Endodermal cell (in vitro differentiated cells): ENCODE results near the gene ABCA9. TPM values are rescaled to one million over a fixed set of nuclear protein-coding genes. Genes with fewer than 3 reads are reported as not detected.

Experiments
- DNase-seq: peaks from one replicate; pipeline ENCODE4 v3.0.0-alpha.2; 2017
- H3K27ac ChIP-seq: 2 replicates; pipeline ENCODE4 v1.5.1; 2013; ENCODE audit warnings: mild to moderate bottlenecking, low read depth, low read length, moderate library complexity
- H3K27me3 ChIP-seq: 2 replicates; pipeline ENCODE4 v1.6.1; 2013; ENCODE audit warnings: mild to moderate bottlenecking, low read length, moderate library complexity; ENCODE audit not compliant: insufficient read depth, control insufficient read depth, poor library complexity, severe bottlenecking
- H3K36me3 ChIP-seq: 2 replicates; pipeline ENCODE4 v1.7.0; 2013; ENCODE audit warnings: mild to moderate bottlenecking, low read length, moderate library complexity; ENCODE audit not compliant: control insufficient read depth, insufficient read depth
- H3K4me1 ChIP-seq: one replicate; pipeline ENCODE4 v1.7.0; 2013; ENCODE audit warnings: low read length; ENCODE audit not compliant: control insufficient read depth, insufficient read depth
- H3K4me3 ChIP-seq: 2 replicates; pipeline ENCODE4 v1.5.1; 2013; ENCODE audit warnings: mild to moderate bottlenecking, low read length, moderate library complexity
- H3K9ac ChIP-seq: 2 replicates; pipeline ENCODE4 v1.6.1; 2013; ENCODE audit warnings: mild to moderate bottlenecking, low read length, moderate library complexity; ENCODE audit not compliant: poor library complexity, severe bottlenecking; ENCODE audit errors: extremely low read depth
- H3K9me3 ChIP-seq: 2 replicates; pipeline ENCODE4 v1.6.1; 2013; ENCODE audit warnings: mild to moderate bottlenecking, low read length, moderate library complexity; ENCODE audit not compliant: control insufficient read depth
- H3K27ac Mint-ChIP-seq: 2 replicates; pipeline ENCODE4 v1.8.0; 2020; ENCODE audit warnings: mixed read lengths
- H3K27me3 Mint-ChIP-seq: 2 replicates; pipeline ENCODE4 v1.8.0; 2021; ENCODE audit warnings: mild to moderate bottlenecking, mixed read lengths; ENCODE audit not compliant: insufficient read depth
- H3K36me3 Mint-ChIP-seq: 2 replicates; pipeline ENCODE4 v1.8.0; 2020; ENCODE audit warnings: low read depth, mixed read lengths
- H3K4me1 Mint-ChIP-seq: 2 replicates; pipeline ENCODE4 v1.8.0; 2020; ENCODE audit warnings: mixed read lengths
- H3K4me3 Mint-ChIP-seq: 2 replicates; pipeline ENCODE4 v1.8.0; 2020; ENCODE audit warnings: mild to moderate bottlenecking, moderate library complexity, mixed read lengths
- H3K9me3 Mint-ChIP-seq: 2 replicates; pipeline ENCODE4 v1.8.0; 2020; ENCODE audit warnings: mild to moderate bottlenecking, mixed read lengths
- CTCF ChIP-seq: fragments of 200-600 bp; sonication (generic); conservative IDR thresholded peaks from 2 replicates; pipeline ENCODE4 v1.5.0; 2021; ENCODE audit warnings: antibody characterized with exemption, mild to moderate bottlenecking
- WGBS, 2 experiments: methylation state at CpG; one replicate each; pipeline versions ENCODE4 v1.1.5 to v1.1.7; 2013; ENCODE audit warnings: missing lambda C conversion rate in 2 of 2, mixed read lengths in 1 of 2; ENCODE audit not compliant: insufficient coverage in 1 of 2, insufficient read length in 1 of 2; 5-methylcytosine and 5-hydroxymethylcytosine counted together
- total RNA-seq, 2 donors: library from RNA; stranded (reverse); fragmentation: NEBNext Ultra II Directional in 1 of 2; extraction: Animal tissue kit (Norgen Biotek cat#: 25700) in 1 of 2; gene quantifications; 2 replicates in 1 of 2; 3 replicates in 1 of 2; pipeline ENCODE4 v1.2.1, GENCODE V29; 2021

The ABCA9 gene
- total RNA-seq, 2 donors from 2014 or later: not detected

DNA sequence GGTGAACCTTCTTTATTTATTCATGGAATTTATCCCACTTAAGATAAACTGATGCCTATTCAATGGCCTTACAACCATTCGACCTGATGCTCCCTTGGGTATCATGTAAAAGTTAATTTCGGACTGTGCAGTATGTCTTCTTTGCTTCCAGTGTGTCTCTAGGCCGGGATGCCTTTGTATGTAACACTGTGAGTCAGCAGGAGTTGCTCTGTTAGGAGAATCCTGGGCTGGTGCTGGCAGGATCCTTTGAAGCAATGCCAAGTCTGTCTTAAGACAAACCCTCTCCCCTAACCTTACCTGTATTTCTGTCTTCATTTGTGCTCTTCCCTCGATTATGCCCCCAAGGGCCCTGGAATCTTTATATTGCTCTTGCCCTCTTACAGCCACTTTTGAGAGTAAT lies 67.6 kb downstream of the ABCA9 start:
- Histone ChIP-seq H3K9ac (no peak overlapping the region), H3K27ac (no peak overlapping the region), H3K9me3 (no peaks in the 10 kb centered on the region), H3K4me3 (no peak overlapping the region), H3K36me3 (no peaks in the 10 kb centered on the region), H3K27me3 (no peaks in the 10 kb centered on the region), H3K4me1 (no peaks in the 10 kb centered on the region)
- H3K9me3 Mint-ChIP-seq: peaks cover under 1% of the 10 kb centered on the region
- H3K36me3 Mint-ChIP-seq: no peaks in the 10 kb centered on the region
- H3K4me3 Mint-ChIP-seq: no peak overlapping the region
- no peak overlapping the region for H3K27ac Mint-ChIP-seq
- DNase-seq: no peak
- H3K4me1 Mint-ChIP-seq: peaks cover 9% of the 10 kb centered on the region
- TF ChIP-seq CTCF: no peak
- H3K27me3 Mint-ChIP-seq: no peaks in the 10 kb centered on the region
- WGBS, 2 experiments: 82 to 83% methylated on average over 4 of the region's 4 CpGs

DNA sequence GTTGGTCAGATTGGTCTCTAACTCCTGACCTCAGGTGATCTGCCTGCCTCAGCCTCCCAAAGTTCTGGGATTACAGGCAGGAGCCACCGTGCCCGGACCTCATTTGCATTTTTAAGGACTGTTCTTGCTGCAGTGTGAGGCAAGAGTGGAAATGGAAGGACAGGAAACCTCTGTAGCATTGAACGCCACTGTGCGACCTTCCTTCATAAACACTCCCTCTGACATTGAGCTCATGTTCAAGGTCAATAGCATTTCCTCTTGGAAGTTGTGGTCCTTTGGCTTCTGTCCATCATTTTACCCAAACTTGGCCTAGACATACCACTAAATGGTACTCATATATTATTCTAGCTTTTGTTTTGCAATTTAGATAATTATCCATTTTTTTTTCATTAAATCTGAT lies 72.8 kb downstream of the ABCA9 start:
- Histone ChIP-seq H3K9ac (no peak overlapping the region), H3K9me3 (no peaks in the 10 kb centered on the region), H3K4me3 (no peak overlapping the region), H3K27ac (no peak overlapping the region), H3K4me1 (no peaks in the 10 kb centered on the region), H3K27me3 (no peaks in the 10 kb centered on the region), H3K36me3 (no peaks in the 10 kb centered on the region)
- Mint-ChIP-seq H3K4me3 (no peak overlapping the region), H3K4me1 (peaks cover 9% of the 10 kb centered on the region), H3K9me3 (no peaks in the 10 kb centered on the region), H3K27ac (no peak overlapping the region), H3K36me3 (no peaks in the 10 kb centered on the region), H3K27me3 (no peaks in the 10 kb centered on the region)
- no peak for DNase-seq
- WGBS, 2 experiments: 81 to 82% methylated on average over 4 of the region's 4 CpGs
- no peak for TF ChIP-seq CTCF

GRCh38 chr17:68981288-68981687 lies 79.4 kb downstream of the ABCA9 start:
- H3K9ac ChIP-seq: no peak overlapping the region
- Mint-ChIP-seq H3K27ac (no peak overlapping the region), H3K4me1 (no peaks in the 10 kb centered on the region), H3K9me3 (peaks cover 2% of the 10 kb centered on the region), H3K36me3 (no peaks in the 10 kb centered on the region), H3K4me3 (no peak overlapping the region), H3K27me3 (peaks cover 5% of the 10 kb centered on the region)
- H3K27me3 ChIP-seq: no peaks in the 10 kb centered on the region
- H3K4me1 ChIP-seq: no peaks in the 10 kb centered on the region
- WGBS, 2 experiments: 90% methylated on average over 2 of the region's 2 CpGs; no CpG with 5 or more reads in 1 of the 2 experiments
- H3K4me3 ChIP-seq: no peak overlapping the region
- H3K27ac ChIP-seq: no peak overlapping the region
- TF ChIP-seq CTCF: no peak
- DNase-seq: no peak
- no peaks in the 10 kb centered on the region for H3K9me3 ChIP-seq
- no peaks in the 10 kb centered on the region for H3K36me3 ChIP-seq
